ENCODE data around the gene LMO4. TPM values are rescaled to one million over a fixed set of nuclear protein-coding genes. Genes with fewer than 3 reads are reported as not detected.

Gene LMO4
- total RNA-seq, 1 donor: 61.9 TPM

GRCh38 chr1:87394513-87394912, 65.8 kb downstream of the LMO4 start:
- Histone ChIP-seq H3K9me3 (ENCODE audit: low read depth, low read length) (no peaks in the 10 kb centered on the region), H3K36me3 (ENCODE audit: insufficient read depth, low read length) (no peaks in the 10 kb centered on the region), H3K27ac (ENCODE audit: low read depth, low read length) (no peak overlapping the region), H3K4me3 (ENCODE audit: insufficient read depth, low read length) (no peak overlapping the region), H2AFZ (ENCODE audit: low read length) (no peak overlapping the region), H3K4me1 (ENCODE audit: insufficient read depth, low read length) (peaks cover 23% of the 10 kb centered on the region), H3K27me3 (ENCODE audit: insufficient read depth, low read length) (no peaks in the 10 kb centered on the region), H3K4me2 (ENCODE audit: insufficient read depth, low read length) (no peak overlapping the region), H4K20me1 (ENCODE audit: insufficient read depth, low read length) (no peaks in the 10 kb centered on the region), H3K79me2 (ENCODE audit: insufficient read depth, low read length) (no peaks in the 10 kb centered on the region)
- no peak for DNase-seq (ENCODE audit: insufficient read length, low spot score, missing footprints)
- TF ChIP-seq CTCF (IDR thresholded peaks at IDR 0.05; ENCODE audit: extremely low read depth, low read depth, low read length): no peak

GRCh38 chr1:87394982-87395381, 66.3 kb downstream of the LMO4 start:
- H3K79me2 ChIP-seq (ENCODE audit: insufficient read depth, low read length): no peaks in the 10 kb centered on the region
- no peak overlapping the region for H2AFZ ChIP-seq (ENCODE audit: low read length)
- no peak for TF ChIP-seq CTCF (IDR thresholded peaks at IDR 0.05; ENCODE audit: extremely low read depth, low read depth, low read length)

More at GRCh38 chr1:87394982-87395381, 66.3 kb downstream of the LMO4 start:
- Histone ChIP-seq H3K27me3 (ENCODE audit: insufficient read depth, low read length) (no peaks in the 10 kb centered on the region), H3K4me1 (ENCODE audit: insufficient read depth, low read length) (peaks cover 23% of the 10 kb centered on the region), H3K36me3 (ENCODE audit: insufficient read depth, low read length) (no peaks in the 10 kb centered on the region), H3K4me2 (ENCODE audit: insufficient read depth, low read length) (no peak overlapping the region), H3K9me3 (ENCODE audit: low read depth, low read length) (no peaks in the 10 kb centered on the region), H4K20me1 (ENCODE audit: insufficient read depth, low read length) (no peaks in the 10 kb centered on the region), H3K27ac (ENCODE audit: low read depth, low read length) (no peak overlapping the region), H3K4me3 (ENCODE audit: insufficient read depth, low read length) (no peak overlapping the region)
- DNase-seq (ENCODE audit: insufficient read length, low spot score, missing footprints): no peak

Measured in osteoblast (primary cell).